HEK293 (cell line): ENCODE measurements around the gene MCM5.
A peak's percentile ranks its signal among the peaks of the same experiment; 100 is the strongest.

Experiments used
- CTCF ChIA-PET: fragments of 350-600 bp; formaldehyde crosslinking; extraction: SDS; loops from one replicate; lab custom pipeline; 2021; ENCODE audit warnings: antibody characterized with exemption; lab: Yijun Ruan, JAX
- POLR2A ChIA-PET: fragments of 300-600 bp; formaldehyde crosslinking; extraction: SDS; loops from one replicate; lab custom pipeline; 2020; ENCODE audit warnings: antibody characterized with exemption, inconsistent platforms; lab: Yijun Ruan, JAX
- H3K27ac ChIP-seq: fragments of 200-500 bp; sonication (Bioruptor generic); 2 replicates; pipeline ENCODE4 v1.5.1; 2014; ENCODE audit warnings: low read depth, low read length, control low read depth, inconsistent platforms; ENCODE audit errors: extremely low read depth
- H3K36me3 ChIP-seq, 2 experiments: fragments of 200-500 bp in 1 of 2; sonication (Bioruptor generic) in 1 of 2; 1 replicate in 1 of 2; 2 replicates in 1 of 2; pipeline ENCODE4 v1.5.1; 2014 to 2017; ENCODE audit warnings: inconsistent platforms in 2 of 2, low read length in 2 of 2; ENCODE audit not compliant: control insufficient read depth in 2 of 2, insufficient read depth in 1 of 2
- H3K4me1 ChIP-seq: fragments of 200-500 bp; sonication (Bioruptor generic); 2 replicates; pipeline ENCODE4 v1.5.1; 2014; ENCODE audit warnings: mild to moderate bottlenecking, low read length, inconsistent platforms; ENCODE audit not compliant: control insufficient read depth, insufficient read depth
- H3K4me3 ChIP-seq: 2 replicates; pipeline ENCODE4 v1.5.1; 2011; ENCODE audit warnings: low read depth, mild to moderate bottlenecking, control low read depth, low read length, moderate library complexity
- H3K9me3 ChIP-seq: fragments of 200-500 bp; sonication (Bioruptor generic); 2 replicates; pipeline ENCODE4 v1.5.1; 2014; ENCODE audit warnings: low read depth, low read length, inconsistent platforms; ENCODE audit not compliant: control insufficient read depth, insufficient read depth
- GLI4 ChIP-seq: fragments of 450-650 bp; formaldehyde crosslinking; IDR thresholded peaks from 2 replicates; pipeline ENCODE4 v1.5.1; 2016; ENCODE audit warnings: missing biosample characterization, missing genetic modification characterization
- GLIS1 ChIP-seq: fragments of 450-650 bp; formaldehyde crosslinking; IDR thresholded peaks from 2 replicates; pipeline ENCODE4 v1.5.1; 2016; ENCODE audit warnings: missing biosample characterization, missing genetic modification characterization
- KLF7 ChIP-seq: fragments of 450-650 bp; formaldehyde crosslinking; IDR thresholded peaks from 2 replicates; pipeline ENCODE4 v1.5.1; 2016; ENCODE audit warnings: missing biosample characterization, missing genetic modification characterization, borderline replicate concordance
- PATZ1 ChIP-seq: fragments of 450-650 bp; formaldehyde crosslinking; IDR thresholded peaks from 2 replicates; pipeline ENCODE4 v1.5.1; 2016; ENCODE audit warnings: missing biosample characterization, missing genetic modification characterization
- ZBTB7A ChIP-seq: fragments of 450-650 bp; formaldehyde crosslinking; IDR thresholded peaks from 2 replicates; pipeline ENCODE4 v1.5.1; 2016; ENCODE audit warnings: low read depth, missing biosample characterization, missing genetic modification characterization
- ZIC2 ChIP-seq: fragments of 450-650 bp; formaldehyde crosslinking; IDR thresholded peaks from 2 replicates; pipeline ENCODE4 v1.5.1; 2016; ENCODE audit warnings: missing biosample characterization, missing genetic modification characterization
- ZNF121 ChIP-seq: fragments of 450-650 bp; formaldehyde crosslinking; IDR thresholded peaks from 2 replicates; pipeline ENCODE4 v1.5.1; 2016; ENCODE audit warnings: missing biosample characterization, missing genetic modification characterization
- ZNF155 ChIP-seq: fragments of 450-650 bp; formaldehyde crosslinking; IDR thresholded peaks from 2 replicates; pipeline ENCODE4 v1.5.1; 2016; ENCODE audit warnings: missing biosample characterization, missing genetic modification characterization
- ZNF211 ChIP-seq: fragments of 450-650 bp; formaldehyde crosslinking; IDR thresholded peaks from 2 replicates; pipeline ENCODE4 v1.5.1; 2016; ENCODE audit warnings: low read depth, missing biosample characterization, missing genetic modification characterization
- ZNF280D ChIP-seq: fragments of 450-650 bp; formaldehyde crosslinking; IDR thresholded peaks from 2 replicates; pipeline ENCODE4 v1.5.1; 2016; ENCODE audit warnings: missing biosample characterization, missing genetic modification characterization
- ZNF366 ChIP-seq: fragments of 450-650 bp; formaldehyde crosslinking; conservative IDR thresholded peaks from 2 replicates; pipeline ENCODE4 v1.5.1; 2016; ENCODE audit warnings: missing biosample characterization, missing genetic modification characterization
- ZNF398 ChIP-seq: fragments of 450-650 bp; formaldehyde crosslinking; IDR thresholded peaks from 2 replicates; pipeline ENCODE4 v1.5.1; 2017; ENCODE audit warnings: missing biosample characterization, missing genetic modification characterization
- ZNF514 ChIP-seq: fragments of 450-650 bp; formaldehyde crosslinking; IDR thresholded peaks from 2 replicates; pipeline ENCODE4 v1.5.1; 2016; ENCODE audit warnings: missing biosample characterization, missing genetic modification characterization
- ZNF596 ChIP-seq: fragments of 450-650 bp; IDR thresholded peaks from 2 replicates; pipeline ENCODE4 v1.5.0; 2018; ENCODE audit warnings: missing biosample characterization, mild to moderate bottlenecking, missing genetic modification characterization, moderate library complexity
- ZNF664 ChIP-seq: fragments of 450-650 bp; formaldehyde crosslinking; IDR thresholded peaks from 2 replicates; pipeline ENCODE4 v1.5.1; 2016; ENCODE audit warnings: missing biosample characterization, missing genetic modification characterization
- ZNF768 ChIP-seq: fragments of 450-650 bp; formaldehyde crosslinking; IDR thresholded peaks from 2 replicates; pipeline ENCODE4 v1.5.1; 2018; ENCODE audit warnings: missing biosample characterization, mild to moderate bottlenecking, missing genetic modification characterization

The MCM5 gene

GRCh38 chr22:35443790-35444684, 44.1 kb downstream of the MCM5 start:
- ChIA-PET POLR2A (no interaction called here), CTCF (interaction anchor here (0.6 kb wide), 1 partner anchor 23 kb away, joined by 3 read pairs; no protein-coding TSS in a partner anchor)
- Histone ChIP-seq H3K9me3 (no peaks in the 10 kb centered on the region), H3K4me3 (no peak overlapping the region), H3K27ac (no peak overlapping the region), H3K36me3 (peaks cover under 1 to 23% of the 10 kb centered on the region in 2 experiments; a peak in 2 of 3 replicates), H3K4me1 (peaks cover 7% of the 10 kb centered on the region)
- TF ChIP-seq ZNF398 = peak; percentile 59
- TF ChIP-seq GLI4 (tag by site-specific recombination) = no peak
- TF ChIP-seq ZNF768 (tag by site-specific recombination) = no peak
- TF ChIP-seq ZNF211 = no peak
- TF ChIP-seq ZNF366 (tag by site-specific recombination) = peak; percentile 64
- peak; percentile 98 for TF ChIP-seq ZNF664
- no peak for TF ChIP-seq ZBTB7A
- no peak for TF ChIP-seq KLF7 (tag by site-specific recombination)
- no peak for TF ChIP-seq ZNF280D
- peak; percentile 70; the same call in 1 of the 2 replicates for TF ChIP-seq ZNF596
- TF ChIP-seq GLIS1 = peak; percentile 25; the same call in 1 of the 2 replicates
- TF ChIP-seq PATZ1 = no peak
- no peak for TF ChIP-seq ZNF155 (tag by site-specific recombination)
- TF ChIP-seq ZIC2 = peak; percentile 96

- Histone ChIP-seq H3K27ac (no peak overlapping the region), H3K36me3 (peaks cover 0 to 25% of the 10 kb centered on the region in 2 experiments; a peak in 2 of 3 replicates), H3K4me3 (no peak overlapping the region), H3K9me3 (no peaks in the 10 kb centered on the region), H3K4me1 (peaks cover 7% of the 10 kb centered on the region)
- ChIA-PET POLR2A (interaction anchor here (0.6 to 0.7 kb wide), 3 partner anchors 10 to 137 kb away, joined by 4 to 5 read pairs (median 4); no protein-coding TSS in a partner anchor), CTCF (interaction anchor here (0.6 kb wide), 1 partner anchor 23 kb away, joined by 3 read pairs; no protein-coding TSS in a partner anchor)
- no peak for TF ChIP-seq ZNF514 (tag by site-specific recombination)
- TF ChIP-seq ZNF121 (tag by site-specific recombination) = peak; percentile 15; the same call in 1 of the 2 replicates
Measured at GRCh38 chr22:35444685-35445399, 44.9 kb downstream of the MCM5 start.
